Gastrocnemius medialis (tissue), 4 donors: ENCODE data around the gene RAET1E. TPM values are rescaled to one million over a fixed set of nuclear protein-coding genes. Genes with fewer than 3 reads are reported as not detected.
"Not testable (repeated sequence)": the region's sequence is repeated elsewhere in the genome, so short reads cannot be mapped to it uniquely, and the experiment has no call there.

Experiments used
- ATAC-seq, 2 donors: fragments of 150-250 bp; one replicate each; pipeline ENCODE4 v1.9.1; 2016
- DNase-seq, 2 donors: peaks; one replicate each; pipeline ENCODE4 v3.0.0-alpha.2; 2019
- H3K27ac ChIP-seq, 4 donors: fragments of 200-600 bp; sonication (generic); 1 replicate in 1 of 4; 2 replicates in 3 of 4; pipeline ENCODE4 v1.5.1; 2016 to 2018; ENCODE audit warnings: mild to moderate bottlenecking in 2 of 4, moderate library complexity in 1 of 4
- H3K27me3 ChIP-seq, 3 donors: fragments of 200-600 bp; sonication (generic) in 2 of 3; 1 replicate in 1 of 3; 2 replicates in 2 of 3; pipeline versions ENCODE4 v1.5.1 to v1.6.0; 2016 to 2019; ENCODE audit warnings: mild to moderate bottlenecking in 1 of 3, moderate library complexity in 1 of 3
- H3K36me3 ChIP-seq, 2 donors: fragments of 200-600 bp; sonication (generic) in 1 of 2; one replicate each; pipeline ENCODE4 v1.5.1; 2017 to 2018
- H3K4me1 ChIP-seq, 2 donors: fragments of 200-600 bp; sonication (generic) in 1 of 2; one replicate each; pipeline ENCODE4 v1.5.1; 2016 to 2017; ENCODE audit warnings: mild to moderate bottlenecking in 2 of 2
- H3K4me3 ChIP-seq, 4 donors: fragments of 200-600 bp; sonication (generic) in 3 of 4; 1 replicate in 1 of 4; 2 replicates in 3 of 4; pipeline ENCODE4 v1.5.1; 2016 to 2019; ENCODE audit warnings: mild to moderate bottlenecking in 2 of 4
- H3K9me3 ChIP-seq, 3 donors: fragments of 200-600 bp; sonication (generic) in 2 of 3; 1 replicate in 1 of 3; 2 replicates in 2 of 3; pipeline ENCODE4 v1.5.1; 2016 to 2019
- POLR2A ChIP-seq, 2 donors: fragments of 450-650 bp; IDR thresholded peaks; one replicate each; pipeline ENCODE4 v1.6.1; 2017; ENCODE audit warnings: antibody characterized with exemption in 2 of 2, mild to moderate bottlenecking in 2 of 2, moderate library complexity in 2 of 2
- in situ Hi-C, 4 donors: fragments of 200-750 bp; cut with MboI; loops; one replicate each; pipeline versions ENCODE4 v1.15.0 to v1.8.0; 2017; ENCODE audit warnings: low sequenced_read_pairs in 4 of 4
- intact Hi-C: fragments of 100-400 bp; cut with DNase I; formaldehyde crosslinking; loops from one replicate; pipeline ENCODE4 v1.15.1; 2023; ENCODE audit warnings: low total_unique reads
- total RNA-seq, 4 donors: library from RNA; depleted of rRNA; stranded (reverse); fragments of >200 nt; gene quantifications; one replicate each; pipeline versions ENCODE4 v1.1.0 to v1.2.3, GENCODE V29; 2016
- TF ChIP-seq, protein P1 (sequence below), 5 experiments: fragments of 450-650 bp in 3 of 5; fragments of 200-600 bp in 2 of 5; sonication (generic) in 2 of 5; IDR thresholded peaks in 4 of 5; conservative IDR thresholded peaks in 1 of 5; 1 replicate in 4 of 5; 2 replicates in 1 of 5; pipeline ENCODE4 v1.5.1; 2016 to 2019; ENCODE audit warnings: antibody characterized with exemption in 5 of 5, mild to moderate bottlenecking in 3 of 5, moderate library complexity in 3 of 5

RAET1E gene
- total RNA-seq, 4 donors from 2014 or later, result 3.9 TPM; not detected in 3

DNA sequence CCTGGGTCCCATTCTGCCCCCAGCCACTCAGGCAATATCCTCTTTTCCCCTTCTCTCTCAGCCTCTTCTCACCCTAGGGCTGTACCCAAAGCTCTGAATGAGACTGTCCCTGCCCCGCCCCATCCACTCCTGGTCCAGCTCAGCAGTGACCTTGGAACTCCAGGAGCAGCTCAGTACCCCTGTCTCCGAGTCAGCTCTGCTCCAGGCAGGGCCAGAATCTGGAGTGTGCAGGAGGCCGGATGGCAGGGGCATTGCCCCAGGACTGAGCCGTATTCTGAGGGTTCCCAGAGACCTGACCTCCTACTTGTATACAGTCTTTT, 27.0 kb upstream of the RAET1E start:
- Histone ChIP-seq H3K9me3 (no peaks in the 10 kb centered on the region), H3K36me3 (no peaks in the 10 kb centered on the region), H3K4me1 (peaks cover 15 to 18% of the 10 kb centered on the region in 2 donors), H3K4me3 (no peak overlapping the region), H3K27me3 (peaks cover 0 to 11% (median 9%) of the 10 kb centered on the region in 3 donors), H3K27ac (no peak overlapping the region)
- TF ChIP-seq, protein P1, sequence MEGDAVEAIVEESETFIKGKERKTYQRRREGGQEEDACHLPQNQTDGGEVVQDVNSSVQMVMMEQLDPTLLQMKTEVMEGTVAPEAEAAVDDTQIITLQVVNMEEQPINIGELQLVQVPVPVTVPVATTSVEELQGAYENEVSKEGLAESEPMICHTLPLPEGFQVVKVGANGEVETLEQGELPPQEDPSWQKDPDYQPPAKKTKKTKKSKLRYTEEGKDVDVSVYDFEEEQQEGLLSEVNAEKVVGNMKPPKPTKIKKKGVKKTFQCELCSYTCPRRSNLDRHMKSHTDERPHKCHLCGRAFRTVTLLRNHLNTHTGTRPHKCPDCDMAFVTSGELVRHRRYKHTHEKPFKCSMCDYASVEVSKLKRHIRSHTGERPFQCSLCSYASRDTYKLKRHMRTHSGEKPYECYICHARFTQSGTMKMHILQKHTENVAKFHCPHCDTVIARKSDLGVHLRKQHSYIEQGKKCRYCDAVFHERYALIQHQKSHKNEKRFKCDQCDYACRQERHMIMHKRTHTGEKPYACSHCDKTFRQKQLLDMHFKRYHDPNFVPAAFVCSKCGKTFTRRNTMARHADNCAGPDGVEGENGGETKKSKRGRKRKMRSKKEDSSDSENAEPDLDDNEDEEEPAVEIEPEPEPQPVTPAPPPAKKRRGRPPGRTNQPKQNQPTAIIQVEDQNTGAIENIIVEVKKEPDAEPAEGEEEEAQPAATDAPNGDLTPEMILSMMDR (IDR thresholded peaks at IDR 0.05 in 4 of 5, conservative IDR thresholded peaks at IDR 0.05 in 1 of 5), result no peak
- TF ChIP-seq POLR2A (IDR thresholded peaks at IDR 0.05), result no peak
- in situ Hi-C loops (loop anchor here (5.0 to 10.0 kb wide), 4 partner anchors 78 to 93 kb away; no protein-coding TSS in a partner anchor), intact Hi-C loops (loop anchor here (5.0 to 10.0 kb wide), 2 partner anchors 200 to 358 kb away; partner anchors contain the start of gene GINM1)
- ATAC-seq (no peak), DNase-seq (no peak)

GRCh38 chr6:149924206-149924932, 26.5 kb upstream of the RAET1E start:
- H3K27ac ChIP-seq, result no peak overlapping the region
- in situ Hi-C loops, result loop anchor here (5.0 to 10.0 kb wide), 4 partner anchors 77 to 92 kb away; no protein-coding TSS in a partner anchor

GRCh38 chr6:149923327-149923986, 25.5 kb upstream of the RAET1E start:
- in situ Hi-C loops (loop anchor here (5.0 to 10.0 kb wide), 4 partner anchors 76 to 91 kb away; no protein-coding TSS in a partner anchor), intact Hi-C loops (loop anchor here (10.0 kb wide), 1 partner anchor 199 kb away; no protein-coding TSS in a partner anchor)
- Histone ChIP-seq H3K4me1 (peaks cover 15 to 18% of the 10 kb centered on the region in 2 donors), H3K27me3 (peaks cover 0 to 3% (median 0%) of the 10 kb centered on the region in 3 donors), H3K27ac (no peak overlapping the region), H3K36me3 (no peaks in the 10 kb centered on the region), H3K4me3 (peak overlapping the region; percentile 52 to 68 (median 56)), H3K9me3 (no peaks in the 10 kb centered on the region)
- TF ChIP-seq POLR2A (IDR thresholded peaks at IDR 0.05), result no peak
- TF ChIP-seq, protein P1 (IDR thresholded peaks at IDR 0.05 in 4 of 5, conservative IDR thresholded peaks at IDR 0.05 in 1 of 5), result no peak
- ATAC-seq (no peak), DNase-seq (no peak)

More at GRCh38 chr6:149924206-149924932, 26.5 kb upstream of the RAET1E start:
- Histone ChIP-seq H3K27me3 (peaks cover 0 to 6% (median 6%) of the 10 kb centered on the region in 3 donors), H3K4me3 (no peak overlapping the region), H3K9me3 (no peaks in the 10 kb centered on the region), H3K36me3 (no peaks in the 10 kb centered on the region), H3K4me1 (peaks cover 15 to 18% of the 10 kb centered on the region in 2 donors)
- DNase-seq, result no peak
- intact Hi-C loops, result loop anchor here (10.0 kb wide), 1 partner anchor 200 kb away; no protein-coding TSS in a partner anchor
- no peak for TF ChIP-seq POLR2A (IDR thresholded peaks at IDR 0.05)
- TF ChIP-seq, protein P1 (IDR thresholded peaks at IDR 0.05 in 4 of 5, conservative IDR thresholded peaks at IDR 0.05 in 1 of 5), result no peak
- no peak for ATAC-seq

DNA sequence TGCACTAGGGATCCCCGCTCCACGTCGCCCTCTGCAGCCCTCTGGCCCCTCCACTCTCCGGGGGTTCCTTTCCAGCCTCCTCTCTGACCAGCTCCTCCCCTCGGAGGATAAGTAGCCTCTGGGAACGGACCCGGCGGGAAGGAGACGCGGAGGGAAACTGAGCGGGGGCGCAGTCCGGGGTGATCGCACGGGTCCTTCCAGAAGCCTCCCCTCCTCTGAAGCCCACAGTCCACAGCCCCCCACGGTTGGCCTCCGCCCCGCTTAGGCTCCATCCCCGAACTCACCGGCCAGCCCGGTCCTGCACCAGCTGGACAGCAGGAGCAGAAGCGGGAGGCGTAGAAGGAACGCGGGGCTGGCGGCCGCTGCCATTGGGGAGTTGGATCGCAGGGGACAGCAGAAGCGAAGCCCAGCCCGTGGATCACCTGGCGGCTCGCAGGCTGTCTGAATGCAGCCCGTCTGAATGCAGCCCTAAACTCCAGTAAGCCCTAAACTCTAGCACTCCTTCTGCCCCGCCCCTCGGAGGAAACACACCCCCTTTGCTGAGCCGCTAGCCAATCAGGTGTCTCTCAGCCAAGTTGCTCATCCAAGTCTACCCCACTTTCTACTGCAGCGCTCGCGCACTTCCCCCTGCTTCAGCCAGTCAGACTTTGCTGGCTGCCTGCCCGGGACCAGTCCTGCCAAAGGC, 24.9 kb upstream of the RAET1E start, which contains the start of gene RAET1G:
TSS of gene RAET1G (minus strand) at position 480 of the 685 bp plus-strand sequence. CDS start at position 369, 111 bp downstream.
- peak within 1 kb of the TSS; percentile 52 to 68 (median 56) for H3K4me3 ChIP-seq
- ATAC-seq (peak; percentile 67 to 84), DNase-seq (peak; percentile 71 to 77)
- peaks cover 0 to 3% (median 0%) of the 10 kb centered on the region in 3 donors for H3K27me3 ChIP-seq
- intact Hi-C loops, result loop anchor here (10.0 kb wide), 1 partner anchor 198 kb away; no protein-coding TSS in a partner anchor
- no peak within 1 kb of the TSS for H3K27ac ChIP-seq
- in situ Hi-C loops, result loop anchor here (5.0 to 10.0 kb wide), 4 partner anchors 75 to 90 kb away; no protein-coding TSS in a partner anchor
- H3K36me3 ChIP-seq, result no peaks in the 10 kb centered on the region
- peak in 1 of 2 donors; percentile 29 for TF ChIP-seq POLR2A (IDR thresholded peaks at IDR 0.05)
- TF ChIP-seq, protein P1 (IDR thresholded peaks at IDR 0.05 in 4 of 5, conservative IDR thresholded peaks at IDR 0.05 in 1 of 5), result no peak
- peaks cover 15 to 18% of the 10 kb centered on the region in 2 donors for H3K4me1 ChIP-seq
- no peaks in the 10 kb centered on the region for H3K9me3 ChIP-seq

- H3K36me3 ChIP-seq, H3K9me3 ChIP-seq, DNase-seq, ATAC-seq, H3K27ac ChIP-seq, H3K4me3 ChIP-seq, H3K27me3 ChIP-seq: not testable (repeated sequence)
- intact Hi-C loops, result loop anchor here (10.0 kb wide), 1 partner anchor 197 kb away; no protein-coding TSS in a partner anchor
- H3K4me1 ChIP-seq, result peaks cover 15 to 18% of the 10 kb centered on the region in 2 donors
- in situ Hi-C loops, result loop anchor here (5.0 to 10.0 kb wide), 4 partner anchors 75 to 90 kb away; no protein-coding TSS in a partner anchor
Observed at GRCh38 chr6:149922091-149922490, 24.2 kb upstream of the RAET1E start.
